OCI-LY1 (cell line): ENCODE measurements around the gene PTGES2.
A peak's percentile ranks its signal among the peaks of the same experiment; 100 is the strongest.

Experiments
- H2AFZ ChIP-seq: fragments of 200-600 bp; sonication (generic), shearing (Covaris generic); 2 replicates; pipeline ENCODE4 v1.6.0; 2014; ENCODE audit warnings: antibody characterized with exemption, mild to moderate bottlenecking, low read length
- H3F3A ChIP-seq: fragments of 200-600 bp; sonication (generic), shearing (Covaris generic); 2 replicates; pipeline ENCODE4 v1.6.0; 2014; ENCODE audit warnings: mild to moderate bottlenecking, antibody characterized with exemption, low read length, moderate library complexity; ENCODE audit not compliant: insufficient read depth
- H3K27ac ChIP-seq: fragments of 200-600 bp; sonication (generic); 2 replicates; pipeline ENCODE4 v1.5.1; 2014; ENCODE audit warnings: low read length, mixed run types, mild to moderate bottlenecking, low read depth; ENCODE audit not compliant: poor library complexity, severe bottlenecking
- H3K27me3 ChIP-seq: fragments of 200-600 bp; sonication (generic); 2 replicates; pipeline ENCODE4 v1.6.0; 2014; ENCODE audit warnings: antibody characterized with exemption, mild to moderate bottlenecking, low read length, moderate library complexity; ENCODE audit not compliant: insufficient read depth
- H3K36me3 ChIP-seq: fragments of 200-600 bp; sonication (generic); 2 replicates; pipeline ENCODE4 v1.6.1; 2014; ENCODE audit warnings: mild to moderate bottlenecking, antibody characterized with exemption, low read length, moderate library complexity, mixed read lengths; ENCODE audit not compliant: insufficient read depth
- H3K4me1 ChIP-seq: fragments of 200-600 bp; sonication (generic); 2 replicates; pipeline ENCODE4 v1.5.1; 2014; ENCODE audit warnings: mild to moderate bottlenecking, low read length, moderate library complexity; ENCODE audit not compliant: insufficient read depth, severe bottlenecking
- H3K4me2 ChIP-seq: fragments of 200-600 bp; sonication (generic), shearing (Covaris generic); 2 replicates; pipeline ENCODE4 v1.6.1; 2014; ENCODE audit warnings: low read length
- H3K4me3 ChIP-seq: fragments of 200-600 bp; sonication (generic); 2 replicates; pipeline ENCODE4 v1.5.1; 2014; ENCODE audit warnings: low read length, low read depth, mild to moderate bottlenecking, mixed read lengths; ENCODE audit not compliant: poor library complexity, severe bottlenecking
- H3K79me2 ChIP-seq: fragments of 200-600 bp; shearing (Covaris generic); 2 replicates; pipeline ENCODE4 v1.6.1; 2016; ENCODE audit warnings: mixed run types, low read length, mixed read lengths; ENCODE audit not compliant: insufficient read depth
- H3K9ac ChIP-seq: fragments of 200-600 bp; sonication (generic), shearing (Covaris generic); 2 replicates; pipeline ENCODE4 v1.6.1; 2014; ENCODE audit warnings: mild to moderate bottlenecking, low read length, mixed read lengths
- H3K9me2 ChIP-seq: fragments of 200-600 bp; sonication (generic), shearing (Covaris generic); 2 replicates; pipeline ENCODE4 v1.6.1; 2014; ENCODE audit warnings: low read depth, mild to moderate bottlenecking, low read length, mixed read lengths
- H3K9me3 ChIP-seq: fragments of 200-600 bp; shearing (Covaris generic); 2 replicates; pipeline ENCODE4 v1.6.1; 2014; ENCODE audit warnings: low read length, mixed read lengths
- H4K20me1 ChIP-seq: fragments of 200-600 bp; sonication (generic), shearing (Covaris generic); 2 replicates; pipeline ENCODE4 v1.6.0; 2016; ENCODE audit warnings: mild to moderate bottlenecking, low read length; ENCODE audit not compliant: insufficient read depth
- EZH2 ChIP-seq: fragments of 200-600 bp; sonication (generic), shearing (Covaris generic); IDR thresholded peaks from 2 replicates; pipeline ENCODE4 v1.8.0; 2017; ENCODE audit warnings: borderline replicate concordance, mixed run types, mild to moderate bottlenecking, antibody characterized with exemption, low read length, moderate library complexity, mixed read lengths
- TF ChIP-seq, protein P1 (sequence below): fragments of 200-600 bp; sonication (generic), shearing (Covaris generic); IDR thresholded peaks from 2 replicates; pipeline ENCODE4 v1.5.1; 2017; ENCODE audit warnings: mild to moderate bottlenecking, antibody characterized with exemption, low read length, moderate library complexity, mixed read lengths

PTGES2 gene

DNA sequence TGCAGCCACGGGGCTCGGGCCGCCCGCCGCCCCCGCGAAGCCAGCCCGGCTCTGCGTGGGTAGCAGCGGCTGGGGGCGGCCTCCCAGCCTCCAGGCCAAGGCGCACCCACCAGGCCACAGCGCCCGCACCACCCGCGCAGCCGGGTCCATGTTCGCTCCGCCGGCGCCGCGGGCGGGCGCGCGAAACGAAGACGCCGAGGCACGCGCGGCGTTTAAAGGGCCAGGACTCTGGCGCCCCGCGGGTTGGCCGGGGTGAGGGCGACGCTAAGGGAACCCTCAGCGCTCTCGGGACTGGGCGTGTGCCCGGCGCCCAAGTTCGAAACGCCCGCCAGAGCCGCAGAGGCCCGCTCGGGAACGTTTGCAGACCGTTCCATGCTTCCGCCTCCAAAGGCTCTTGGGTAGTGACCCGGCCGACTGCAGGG, at the start of gene PTGES2:
PTGES2 (minus strand) TSS at position 162 of the 422 bp plus-strand sequence; CDS start at position 150, 12 bp downstream.
- Histone ChIP-seq H3K9me2 (no peaks in the 10 kb centered on the region), H2AFZ (no peak within 1 kb of the TSS), H3K36me3 (peaks cover 19% of the 10 kb centered on the region), H3K27me3 (no peaks in the 10 kb centered on the region), H3K4me2 (peak within 1 kb of the TSS; percentile 94), H3K4me3 (peak within 1 kb of the TSS; percentile 92), H3K27ac (peak within 1 kb of the TSS; percentile 88), H3K4me1 (peaks cover 26% of the 10 kb centered on the region), H4K20me1 (no peaks in the 10 kb centered on the region), H3K9me3 (no peaks in the 10 kb centered on the region), H3K9ac (peak within 1 kb of the TSS; percentile 88), H3F3A (no peaks in the 10 kb centered on the region), H3K79me2 (peaks cover 10% of the 10 kb centered on the region)
- TF ChIP-seq EZH2: no peak
- TF ChIP-seq, protein P1, sequence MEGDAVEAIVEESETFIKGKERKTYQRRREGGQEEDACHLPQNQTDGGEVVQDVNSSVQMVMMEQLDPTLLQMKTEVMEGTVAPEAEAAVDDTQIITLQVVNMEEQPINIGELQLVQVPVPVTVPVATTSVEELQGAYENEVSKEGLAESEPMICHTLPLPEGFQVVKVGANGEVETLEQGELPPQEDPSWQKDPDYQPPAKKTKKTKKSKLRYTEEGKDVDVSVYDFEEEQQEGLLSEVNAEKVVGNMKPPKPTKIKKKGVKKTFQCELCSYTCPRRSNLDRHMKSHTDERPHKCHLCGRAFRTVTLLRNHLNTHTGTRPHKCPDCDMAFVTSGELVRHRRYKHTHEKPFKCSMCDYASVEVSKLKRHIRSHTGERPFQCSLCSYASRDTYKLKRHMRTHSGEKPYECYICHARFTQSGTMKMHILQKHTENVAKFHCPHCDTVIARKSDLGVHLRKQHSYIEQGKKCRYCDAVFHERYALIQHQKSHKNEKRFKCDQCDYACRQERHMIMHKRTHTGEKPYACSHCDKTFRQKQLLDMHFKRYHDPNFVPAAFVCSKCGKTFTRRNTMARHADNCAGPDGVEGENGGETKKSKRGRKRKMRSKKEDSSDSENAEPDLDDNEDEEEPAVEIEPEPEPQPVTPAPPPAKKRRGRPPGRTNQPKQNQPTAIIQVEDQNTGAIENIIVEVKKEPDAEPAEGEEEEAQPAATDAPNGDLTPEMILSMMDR: no peak

DNA sequence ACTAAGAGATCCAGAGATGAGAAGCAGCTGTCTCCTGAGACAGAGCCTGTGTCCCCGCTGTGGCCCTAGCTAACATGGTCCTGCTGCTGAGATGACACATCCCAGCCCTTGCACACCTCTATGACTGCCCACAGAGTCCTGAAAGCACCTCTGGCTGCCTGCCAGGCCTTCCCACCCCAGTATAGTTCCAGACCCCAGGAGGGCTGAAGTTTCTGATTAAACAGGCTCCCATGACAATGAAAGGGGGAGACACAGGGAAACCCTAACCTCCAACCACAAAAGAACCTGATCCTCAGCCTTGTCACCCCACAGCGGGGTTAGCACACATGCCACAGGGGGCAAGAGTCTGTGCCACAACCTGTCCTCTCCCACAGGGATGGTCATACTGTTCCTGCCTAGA, 48.2 kb upstream of the PTGES2 start:
- H3K9ac ChIP-seq: no peak overlapping the region
- no peaks in the 10 kb centered on the region for H3K27me3 ChIP-seq
- no peaks in the 10 kb centered on the region for H3F3A ChIP-seq
- no peaks in the 10 kb centered on the region for H3K79me2 ChIP-seq
- H3K4me2 ChIP-seq: no peak overlapping the region
- peaks cover 53% of the 10 kb centered on the region for H3K36me3 ChIP-seq
- no peak overlapping the region for H2AFZ ChIP-seq
- H4K20me1 ChIP-seq: no peaks in the 10 kb centered on the region
- peaks cover 9% of the 10 kb centered on the region for H3K9me3 ChIP-seq
- no peak overlapping the region for H3K4me3 ChIP-seq
- no peaks in the 10 kb centered on the region for H3K4me1 ChIP-seq
- no peak overlapping the region for H3K27ac ChIP-seq
- TF ChIP-seq EZH2: no peak
- TF ChIP-seq, protein P1: no peak
- H3K9me2 ChIP-seq: no peaks in the 10 kb centered on the region

DNA sequence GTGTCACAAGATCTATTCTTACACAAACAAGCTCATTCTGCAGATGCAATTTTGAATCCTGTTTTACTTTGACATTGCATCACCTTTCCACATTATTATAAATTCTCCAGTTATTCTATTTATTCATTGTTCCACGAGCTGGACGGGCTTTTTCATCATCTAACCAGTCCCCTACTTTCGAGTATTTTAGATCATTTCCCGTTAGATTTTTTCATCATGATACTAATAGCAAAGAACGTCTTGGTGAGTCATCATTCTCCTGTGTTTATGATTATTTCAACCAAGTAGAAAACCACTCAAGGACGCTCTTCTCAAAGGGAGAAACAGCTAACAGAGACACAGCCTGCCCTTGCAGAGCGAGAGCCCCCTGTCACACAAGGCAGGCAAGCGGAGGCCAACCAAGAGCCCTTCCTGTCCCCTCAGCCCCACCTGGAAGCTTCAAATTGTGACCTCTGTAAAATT, 47.6 kb upstream of the PTGES2 start:
- no peaks in the 10 kb centered on the region for H3F3A ChIP-seq
- peaks cover 8% of the 10 kb centered on the region for H3K9me3 ChIP-seq

More for the DNA sequence above, 47.6 kb upstream of the PTGES2 start:
- H3K4me1 ChIP-seq: no peaks in the 10 kb centered on the region
- no peak overlapping the region for H3K9ac ChIP-seq
- H3K27me3 ChIP-seq: no peaks in the 10 kb centered on the region
- peaks cover 47% of the 10 kb centered on the region for H3K36me3 ChIP-seq
- no peaks in the 10 kb centered on the region for H4K20me1 ChIP-seq
- no peaks in the 10 kb centered on the region for H3K79me2 ChIP-seq
- H3K9me2 ChIP-seq: no peaks in the 10 kb centered on the region
- H3K4me3 ChIP-seq: no peak overlapping the region
- no peak overlapping the region for H3K4me2 ChIP-seq
- no peak overlapping the region for H3K27ac ChIP-seq
- no peak overlapping the region for H2AFZ ChIP-seq
- TF ChIP-seq EZH2: no peak
- TF ChIP-seq, protein P1: no peak
